Stimulated activated CD8-positive, alpha-beta memory T cell treated with anti-CD3 and anti-CD28 coated beads, Interleukin-15, amount 100 ng/mL, for 4 hours (primary cell): Measurements from ENCODE around the gene IL2RG.

Experiments
- DNase-seq, 2 donors: peaks; one replicate each; pipeline ENCODE4 v3.0.0-alpha.2; 2020; ENCODE audit warnings: low read depth in 2 of 2

IL2RG gene

GRCh38 chrX:71111141-71111843 is at the start of gene IL2RG:
Gene IL2RG (minus strand): TSS chrX:71111577. CDS start chrX:71111539, 38 bp downstream.
- peak; percentile 50 to 78 for DNase-seq

- DNase-seq, result no peak
These were observed 49.1 kb upstream of the IL2RG start for GRCh38 chrX:71160475-71160874.

GRCh38 chrX:71159335-71159734 is 48.0 kb upstream of the IL2RG start:
- DNase-seq, result no peak

GRCh38 chrX:71158603-71159002 is 47.2 kb upstream of the IL2RG start:
- DNase-seq, result no peak

GRCh38 chrX:71154641-71155040 is 43.3 kb upstream of the IL2RG start:
- DNase-seq, result no peak

- DNase-seq, result no peak
These were observed 42.8 kb upstream of the IL2RG start for GRCh38 chrX:71154196-71154595.

- DNase-seq, result no peak
These were observed 40.0 kb upstream of the IL2RG start for GRCh38 chrX:71151366-71151765.

GRCh38 chrX:71148278-71148663 is 36.9 kb upstream of the IL2RG start:
- DNase-seq, result no peak

GRCh38 chrX:71147496-71148277 is 36.3 kb upstream of the IL2RG start:
- DNase-seq, result no peak

- no peak for DNase-seq
These were observed 33.3 kb upstream of the IL2RG start, which contains the start of gene NLGN3 for GRCh38 chrX:71144651-71145050. Gene NLGN3 (plus strand): TSS chrX:71144841. CDS start chrX:71147750, 2,909 bp downstream.

GRCh38 chrX:71143508-71143907 is 32.1 kb upstream of the IL2RG start:
- DNase-seq, result no peak

- no peak for DNase-seq
These were observed 29.1 kb upstream of the IL2RG start for GRCh38 chrX:71140440-71140839.

- no peak for DNase-seq
These were observed 20.1 kb upstream of the IL2RG start for GRCh38 chrX:71131510-71131909.

GRCh38 chrX:71128915-71129765 is 17.8 kb upstream of the IL2RG start:
- DNase-seq, result peak; percentile 40 to 41

GRCh38 chrX:71128166-71128833 is 16.9 kb upstream of the IL2RG start:
- DNase-seq, result no peak

- DNase-seq, result no peak
These were observed 7.7 kb upstream of the IL2RG start for GRCh38 chrX:71118985-71119535.

GRCh38 chrX:71118032-71118984 is 6.9 kb upstream of the IL2RG start, which contains the start of gene MED12:
Gene MED12 (plus strand): TSS chrX:71118596. CDS start chrX:71118755, 159 bp downstream.
- DNase-seq, result peak; percentile 56 to 58

GRCh38 chrX:71117358-71117757 is 6.0 kb upstream of the IL2RG start:
- DNase-seq, result no peak

GRCh38 chrX:71111921-71112431 is 599 bp upstream of the IL2RG start:
- DNase-seq, result no peak

- DNase-seq, result no peak
These were observed 2.3 kb downstream of the IL2RG start for GRCh38 chrX:71109051-71109450.
